SK-N-SH (cell line): ENCODE measurements around the gene ELANE. TPM values are rescaled to one million over a fixed set of nuclear protein-coding genes. Genes with fewer than 3 reads are reported as not detected.

Experiments
- CTCF ChIA-PET: fragments of 300-600, 350-600 bp; formaldehyde crosslinking; extraction: SDS; loops from one replicate; lab custom pipeline; 2021; lab: Yijun Ruan, JAX
- POLR2A ChIA-PET: fragments of 350-600 bp; sonication (Branson Sonifier 250); formaldehyde crosslinking; extraction: SDS; loops from one replicate; lab custom pipeline; 2020; ENCODE audit warnings: antibody characterized with exemption, inconsistent platforms; lab: Yijun Ruan, JAX
- DNase-seq: peaks from one replicate; pipeline ENCODE4 v3.0.0; 2012
- H2AFZ ChIP-seq: fragments of 200-600 bp; sonication (generic); 2 replicates; pipeline ENCODE4 v1.8.1; 2016; ENCODE audit warnings: antibody characterized with exemption, mild to moderate bottlenecking, low read depth
- H3F3A ChIP-seq: fragments of 200-600 bp; sonication (generic); replicated peaks from 2 replicates; pipeline ENCODE3; 2016; ENCODE audit warnings: antibody characterized with exemption, mild to moderate bottlenecking; ENCODE audit not compliant: insufficient read depth
- H3K27ac ChIP-seq, 2 experiments: fragments of 200-500 bp in 1 of 2; fragments of 200-600 bp in 1 of 2; sonication (Bioruptor generic) in 1 of 2; sonication (generic), shearing (Covaris generic) in 1 of 2; 2 replicates each; pipeline versions ENCODE4 v1.5.1 to v1.6.1; 2014 to 2016; ENCODE audit warnings: low read depth in 2 of 2, inconsistent platforms in 1 of 2, low read length in 1 of 2, mild to moderate bottlenecking in 1 of 2, mixed read lengths in 1 of 2
- H3K27me3 ChIP-seq: fragments of 200-600 bp; sonication (generic), shearing (Covaris generic); 2 replicates; pipeline ENCODE4 v1.6.1; 2016; ENCODE audit warnings: mixed run types; ENCODE audit not compliant: insufficient read depth
- H3K36me3 ChIP-seq, 2 experiments: fragments of 200-500 bp in 1 of 2; fragments of 200-600 bp in 1 of 2; sonication (Bioruptor generic) in 1 of 2; sonication (generic) in 1 of 2; replicated peaks in 1 of 2; 2 replicates each; pipeline versions ENCODE3 to v1.5.1; 2014 to 2016; ENCODE audit warnings: low read length in 1 of 2, mild to moderate bottlenecking in 1 of 2; ENCODE audit not compliant: insufficient read depth in 2 of 2, control insufficient read depth in 1 of 2
- H3K4me1 ChIP-seq, 2 experiments: fragments of 200-500 bp in 1 of 2; fragments of 200-600 bp in 1 of 2; sonication (Bioruptor generic) in 1 of 2; sonication (generic), shearing (Covaris generic) in 1 of 2; 2 replicates each; pipeline versions ENCODE4 v1.5.1 to v1.6.1; 2014 to 2016; ENCODE audit warnings: low read depth in 1 of 2, low read length in 1 of 2, mixed run types in 1 of 2; ENCODE audit not compliant: insufficient read depth in 2 of 2, control insufficient read depth in 1 of 2
- H3K4me2 ChIP-seq: fragments of 200-600 bp; sonication (generic), shearing (Covaris generic); 2 replicates; pipeline ENCODE4 v1.6.1; 2017; ENCODE audit warnings: mixed run types
- H3K4me3 ChIP-seq, 2 experiments: fragments of 200-500 bp in 1 of 2; fragments of 200-600 bp in 1 of 2; sonication (Bioruptor generic) in 1 of 2; sonication (generic), shearing (Covaris generic) in 1 of 2; 2 replicates each; pipeline versions ENCODE4 v1.5.1 to v1.8.1; 2014 to 2016; ENCODE audit warnings: low read depth in 2 of 2, inconsistent platforms in 1 of 2, low read length in 1 of 2, mild to moderate bottlenecking in 1 of 2, mixed read lengths in 1 of 2, moderate library complexity in 1 of 2
- H3K79me2 ChIP-seq: fragments of 200-600 bp; sonication (generic); 2 replicates; pipeline ENCODE4 v1.8.1; 2017; ENCODE audit warnings: mild to moderate bottlenecking; ENCODE audit not compliant: insufficient read depth
- H3K9ac ChIP-seq: fragments of 200-600 bp; sonication (generic); 2 replicates; pipeline ENCODE4 v1.6.1; 2017; ENCODE audit warnings: mixed run types
- H3K9me2 ChIP-seq: fragments of 200-600 bp; sonication (generic); 2 replicates; pipeline ENCODE4 v1.6.1; 2017; ENCODE audit warnings: mixed run types
- H3K9me3 ChIP-seq: fragments of 200-600 bp; sonication (generic); 2 replicates; pipeline ENCODE4 v1.6.1; 2017; ENCODE audit warnings: mixed run types, mild to moderate bottlenecking, moderate library complexity
- H4K20me1 ChIP-seq: fragments of 200-600 bp; sonication (generic); 2 replicates; pipeline ENCODE4 v1.6.1; 2017; ENCODE audit warnings: mild to moderate bottlenecking, mixed run types; ENCODE audit not compliant: insufficient read depth
- EP300 ChIP-seq, 2 experiments: IDR thresholded peaks; 2 replicates each; pipeline versions ENCODE4 v1.4.0 to v1.6.1; 2012; ENCODE audit warnings: borderline replicate concordance in 1 of 2, low read depth in 1 of 2, low read length in 1 of 2
- FOXM1 ChIP-seq: IDR thresholded peaks from 2 replicates; pipeline ENCODE4 v1.4.0; 2012; ENCODE audit warnings: low read depth, mild to moderate bottlenecking
- NFIC ChIP-seq: IDR thresholded peaks from 2 replicates; pipeline ENCODE4 v1.4.0; 2012; ENCODE audit warnings: borderline replicate concordance
- PBX3 ChIP-seq: IDR thresholded peaks from 2 replicates; pipeline ENCODE4; 2012
- REST ChIP-seq: IDR thresholded peaks from 2 replicates; pipeline ENCODE4 v1.6.1; 2012; ENCODE audit warnings: mild to moderate bottlenecking, low read depth, low read length, moderate library complexity
- TCF12 ChIP-seq: IDR thresholded peaks from 2 replicates; pipeline ENCODE4 v1.4.0; 2012
- USF2 ChIP-seq: fragments of 150-350 bp; IDR thresholded peaks from 2 replicates; pipeline ENCODE4 v1.6.1; 2017; ENCODE audit warnings: antibody characterized with exemption, low read length, low read depth, borderline replicate concordance
- WGBS: methylation state at CpG from one replicate; pipeline ENCODE4 v1.1.6; 2017; ENCODE audit warnings: low lambda C conversion rate; 5-methylcytosine and 5-hydroxymethylcytosine counted together
- polyA plus RNA-seq, 3 experiments: library from polyadenylated mRNA; depleted of rRNA; stranded (reverse); fragments of >200 nt; gene quantifications; 2 replicates each; pipeline ENCODE4 v1.2.3, GENCODE V29; 2012

ELANE gene
- polyA plus RNA-seq, 1 of the 3 experiments (the other 2 are of a cell fraction) = not detected

- DNase-seq = no peak
- no peaks in the 10 kb centered on the region for H3K9me3 ChIP-seq
- no peaks in the 10 kb centered on the region for H4K20me1 ChIP-seq
- no peaks in the 10 kb centered on the region for H3K79me2 ChIP-seq
- H2AFZ ChIP-seq = no peak overlapping the region
- ChIA-PET POLR2A (no interaction called here), CTCF (no interaction called here)
- H3K4me3 ChIP-seq = no peak overlapping the region
- 85% methylated on average over 13 of the region's 15 CpGs for WGBS
- H3K27ac ChIP-seq = no peak overlapping the region
- H3K36me3 ChIP-seq = no peaks in the 10 kb centered on the region
- peaks cover 3% of the 10 kb centered on the region for H3F3A ChIP-seq
- H3K27me3 ChIP-seq = peaks cover 6% of the 10 kb centered on the region; the same call in 1 of the 2 replicates
- H3K4me1 ChIP-seq = no peaks in the 10 kb centered on the region; a peak in 1 of 4 replicates
- no peaks in the 10 kb centered on the region for H3K9me2 ChIP-seq
- H3K4me2 ChIP-seq = no peak overlapping the region
- TF ChIP-seq REST (no peak), EP300 (IDR thresholded peaks at IDR 0.05; ENCODE audit: borderline replicate concordance in 1 of 2, low read depth in 1 of 2, low read length in 1 of 2) (no peak), NFIC (no peak), PBX3 (no peak)
- no peak overlapping the region for H3K9ac ChIP-seq
Measured at GRCh38 chr19:824885-825284, 27.2 kb upstream of the ELANE start.

GRCh38 chr19:825897-826644, 26.0 kb upstream of the ELANE start:
- DNase-seq = no peak
- POLR2A ChIA-PET = interaction anchor here (0.6 kb wide), 1 partner anchor 11 kb away, joined by 5 read pairs; no protein-coding TSS in a partner anchor
- H3K79me2 ChIP-seq = no peaks in the 10 kb centered on the region
- H4K20me1 ChIP-seq = no peaks in the 10 kb centered on the region
- H3K4me2 ChIP-seq = no peak overlapping the region
- H3K9me2 ChIP-seq = no peaks in the 10 kb centered on the region
- TF ChIP-seq USF2 = no peak
- TF ChIP-seq FOXM1 = no peak
- TF ChIP-seq EP300 (IDR thresholded peaks at IDR 0.05; ENCODE audit: borderline replicate concordance in 1 of 2, low read depth in 1 of 2, low read length in 1 of 2) = no peak
- no peak for TF ChIP-seq TCF12
- peaks cover 5% of the 10 kb centered on the region for H3F3A ChIP-seq
- CTCF ChIA-PET = no interaction called here
- H3K9ac ChIP-seq = no peak overlapping the region
- no peaks in the 10 kb centered on the region; a peak in 1 of 4 replicates for H3K4me1 ChIP-seq
- peaks cover 18% of the 10 kb centered on the region for H3K27me3 ChIP-seq
- no peak overlapping the region for H3K4me3 ChIP-seq
- H3K36me3 ChIP-seq = no peaks in the 10 kb centered on the region
- H2AFZ ChIP-seq = no peak overlapping the region
- no peaks in the 10 kb centered on the region for H3K9me3 ChIP-seq
- no peak overlapping the region for H3K27ac ChIP-seq
- WGBS = 81% methylated on average over 19 of the region's 19 CpGs
